Kidney (tissue), 14 donors: ENCODE data around the gene SNTG2. TPM values are rescaled to one million over a fixed set of nuclear protein-coding genes. Genes with fewer than 3 reads are reported as not detected.
A peak's percentile ranks its signal among the peaks of the same experiment; 100 is the strongest.

Experiments used
- DNase-seq, 5 donors: peaks; one replicate each; pipeline ENCODE4 v3.0.0-alpha.2; 2013 to 2020
- FAIRE-seq: peaks from 2 replicates; lab custom pipeline; 2012; peaks lifted over from hg19 to GRCh38; lab: Jason Lieb, UNC
- H3K27ac ChIP-seq, 2 donors: one replicate each; pipeline ENCODE4 v1.7.0; 2013; ENCODE audit warnings: low read depth in 2 of 2, low read length in 2 of 2, inconsistent platforms in 1 of 2
- H3K27me3 ChIP-seq: one replicate; pipeline ENCODE4 v1.7.1; 2013; ENCODE audit warnings: low read length, inconsistent platforms; ENCODE audit not compliant: control insufficient read depth, insufficient read depth
- H3K36me3 ChIP-seq, 3 donors: one replicate each; pipeline versions ENCODE4 v1.7.0 to v1.7.1; 2013; ENCODE audit warnings: low read length in 3 of 3, control low read depth in 1 of 3, inconsistent platforms in 1 of 3; ENCODE audit not compliant: insufficient read depth in 3 of 3, control insufficient read depth in 2 of 3
- H3K4me1 ChIP-seq, 3 donors: one replicate each; pipeline versions ENCODE4 v1.7.0 to v1.7.1; 2013; ENCODE audit warnings: low read length in 3 of 3, inconsistent platforms in 1 of 3, low read depth in 1 of 3; ENCODE audit not compliant: control insufficient read depth in 2 of 3, insufficient read depth in 2 of 3
- H3K4me3 ChIP-seq, 3 donors: one replicate each; pipeline versions ENCODE4 v1.7.0 to v1.8.1; 2013; ENCODE audit warnings: low read length in 3 of 3, control low read depth in 1 of 3, inconsistent platforms in 1 of 3
- H3K9ac ChIP-seq, 3 donors: one replicate each; pipeline versions ENCODE4 v1.7.0 to v1.7.1; 2013; ENCODE audit warnings: low read length in 3 of 3, control low read depth in 1 of 3, inconsistent platforms in 1 of 3
- H3K9me3 ChIP-seq, 3 donors: one replicate each; pipeline versions ENCODE4 v1.7.0 to v1.7.1; 2013; ENCODE audit warnings: low read length in 3 of 3, control low read depth in 1 of 3, inconsistent platforms in 1 of 3; ENCODE audit not compliant: control insufficient read depth in 2 of 3, insufficient read depth in 1 of 3
- intact Hi-C: fragments of 100-400 bp; cut with DNase I; formaldehyde crosslinking; loops from one replicate; pipeline ENCODE4 v1.11.1; 2022
- polyA plus RNA-seq: library from polyadenylated mRNA; stranded (reverse); fragments of 350-450 nt; fragmentation: Illumina TruSeq; extraction: RNeasy Lipid Tissue Mini Kit (QIAGEN cat#74804); gene quantifications from one replicate; pipeline ENCODE4 v1.2.3, GENCODE V29; 2014; ENCODE audit warnings: low read depth, low replicate concordance; ENCODE audit not compliant: insufficient read depth
- total RNA-seq: library from RNA; stranded (reverse); fragmentation: NEBNext Ultra II Directional; extraction: Animal tissue kit (Norgen Biotek cat#: 25700); gene quantifications from one replicate; pipeline ENCODE4 v1.2.1, GENCODE V29; 2021
- TF ChIP-seq, protein P1 (sequence below): IDR thresholded peaks from 3 replicates; pipeline ENCODE4 v1.5.1; 2012; ENCODE audit warnings: mild to moderate bottlenecking, moderate library complexity, borderline replicate concordance; ENCODE audit not compliant: insufficient read depth; ENCODE audit errors: extremely low read depth
- donor health status: control.
- donor health status: control.
- donor health status: control.
- donor health status: control.
- donor health status: control.
- donor health status: DM: yes; HTN: yes; CAD: no.
- donor health status: Normal renal cell carcinoma (clear cell type).

SNTG2 gene
- total and polyA plus RNA-seq, 2 donors from 2014 or later, result 2.2 TPM; not detected in 1

DNA sequence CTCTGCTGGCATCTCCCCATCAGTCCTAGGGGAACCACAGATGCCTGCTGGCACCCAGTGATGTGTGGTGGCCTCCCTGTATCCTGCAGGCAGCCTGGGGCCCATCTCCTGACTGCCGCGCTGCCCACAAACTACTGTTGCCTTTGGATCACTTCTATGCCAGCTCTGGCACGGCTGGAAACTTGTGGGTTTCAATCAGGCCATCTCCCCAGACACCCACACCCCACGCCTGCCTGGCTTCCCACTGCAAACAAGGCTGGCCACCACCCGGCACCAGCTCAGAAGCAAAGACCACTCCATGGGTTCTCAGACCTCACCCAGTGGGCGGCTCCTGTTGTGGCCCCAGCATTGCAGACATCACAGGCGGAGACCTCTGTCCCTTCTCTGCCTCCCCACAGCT lies 447.5 kb downstream of the SNTG2 start:
- Histone ChIP-seq H3K27me3 (no peaks in the 10 kb centered on the region), H3K9me3 (no peaks in the 10 kb centered on the region), H3K9ac (no peak overlapping the region), H3K27ac (no peak overlapping the region), H3K4me3 (no peak overlapping the region), H3K36me3 (no peaks in the 10 kb centered on the region), H3K4me1 (no peaks in the 10 kb centered on the region)
- intact Hi-C loops, result no loop called here
- TF ChIP-seq, protein P1, sequence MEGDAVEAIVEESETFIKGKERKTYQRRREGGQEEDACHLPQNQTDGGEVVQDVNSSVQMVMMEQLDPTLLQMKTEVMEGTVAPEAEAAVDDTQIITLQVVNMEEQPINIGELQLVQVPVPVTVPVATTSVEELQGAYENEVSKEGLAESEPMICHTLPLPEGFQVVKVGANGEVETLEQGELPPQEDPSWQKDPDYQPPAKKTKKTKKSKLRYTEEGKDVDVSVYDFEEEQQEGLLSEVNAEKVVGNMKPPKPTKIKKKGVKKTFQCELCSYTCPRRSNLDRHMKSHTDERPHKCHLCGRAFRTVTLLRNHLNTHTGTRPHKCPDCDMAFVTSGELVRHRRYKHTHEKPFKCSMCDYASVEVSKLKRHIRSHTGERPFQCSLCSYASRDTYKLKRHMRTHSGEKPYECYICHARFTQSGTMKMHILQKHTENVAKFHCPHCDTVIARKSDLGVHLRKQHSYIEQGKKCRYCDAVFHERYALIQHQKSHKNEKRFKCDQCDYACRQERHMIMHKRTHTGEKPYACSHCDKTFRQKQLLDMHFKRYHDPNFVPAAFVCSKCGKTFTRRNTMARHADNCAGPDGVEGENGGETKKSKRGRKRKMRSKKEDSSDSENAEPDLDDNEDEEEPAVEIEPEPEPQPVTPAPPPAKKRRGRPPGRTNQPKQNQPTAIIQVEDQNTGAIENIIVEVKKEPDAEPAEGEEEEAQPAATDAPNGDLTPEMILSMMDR, result no peak
- FAIRE-seq (no peak), DNase-seq (no peak)

DNA sequence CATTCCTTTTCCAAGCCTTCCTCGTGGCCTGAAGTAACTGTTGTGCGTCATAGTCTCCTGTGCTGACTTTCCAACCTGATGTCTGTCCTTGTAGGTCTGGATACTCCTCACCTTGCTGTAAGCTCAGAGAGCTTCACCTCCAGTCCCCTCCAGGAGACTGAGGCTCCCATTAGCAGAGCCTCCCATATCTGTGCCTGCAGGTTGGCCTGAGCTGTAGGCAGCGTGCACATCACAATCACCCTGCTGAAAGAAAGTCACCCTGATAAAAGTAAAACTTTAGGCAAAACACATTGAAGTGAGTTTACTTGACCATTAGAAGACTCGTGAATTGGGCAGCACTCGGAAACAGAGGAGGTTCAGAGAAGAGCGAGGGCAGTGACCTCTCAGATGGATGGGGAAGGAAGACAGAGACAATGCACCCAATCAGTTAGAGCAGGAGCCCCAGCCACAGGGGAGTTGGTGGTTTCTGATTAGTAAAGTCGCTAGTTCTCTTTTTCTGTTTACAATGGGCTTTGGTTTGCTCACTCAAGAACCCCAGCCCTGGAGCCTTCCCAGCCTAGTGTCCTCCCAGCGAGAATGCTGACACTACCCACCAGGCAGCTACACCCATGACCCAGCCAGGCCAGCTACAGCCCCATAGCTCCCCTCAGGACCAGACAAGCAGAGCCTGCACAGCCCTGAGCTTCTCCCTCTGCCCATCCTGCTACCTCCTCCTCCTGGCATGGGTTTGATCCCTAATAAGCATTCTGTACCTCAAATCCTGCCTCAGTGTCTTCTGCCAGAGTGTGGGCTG lies 450.5 kb downstream of the SNTG2 start:
- FAIRE-seq (no peak), DNase-seq (no peak)
- Histone ChIP-seq H3K4me1 (no peaks in the 10 kb centered on the region), H3K9me3 (no peaks in the 10 kb centered on the region), H3K36me3 (no peaks in the 10 kb centered on the region), H3K4me3 (no peak overlapping the region), H3K27me3 (no peaks in the 10 kb centered on the region), H3K27ac (no peak overlapping the region), H3K9ac (no peak overlapping the region)
- intact Hi-C loops, result no loop called here
- TF ChIP-seq, protein P1, result no peak

DNA sequence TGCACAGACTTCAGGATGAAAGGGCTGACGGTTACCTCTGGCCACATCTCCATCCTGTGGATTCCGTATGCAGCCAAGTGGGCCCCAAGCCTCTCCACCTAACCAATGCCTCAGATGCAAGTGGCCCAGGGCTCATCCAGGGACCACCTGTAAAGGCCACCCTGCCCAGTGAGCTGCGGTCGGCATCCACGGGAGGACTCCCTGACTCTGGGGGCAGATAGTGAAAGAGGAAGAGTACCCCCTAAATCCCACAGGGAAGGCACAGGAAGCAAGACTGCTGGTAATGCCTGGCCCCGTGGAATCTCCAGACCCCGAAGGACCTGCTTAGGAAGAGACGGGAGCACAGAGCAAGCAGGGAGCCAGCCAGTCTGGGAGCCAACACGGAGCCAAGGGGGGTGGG lies 451.4 kb downstream of the SNTG2 start:
- FAIRE-seq, result no peak
- no peaks in the 10 kb centered on the region for H3K36me3 ChIP-seq
- TF ChIP-seq, protein P1, result no peak
- no peak overlapping the region for H3K4me3 ChIP-seq
- H3K9ac ChIP-seq, result no peak overlapping the region
- H3K9me3 ChIP-seq, result no peaks in the 10 kb centered on the region
- no peaks in the 10 kb centered on the region for H3K4me1 ChIP-seq
- H3K27ac ChIP-seq, result no peak overlapping the region
- no peaks in the 10 kb centered on the region for H3K27me3 ChIP-seq
- intact Hi-C loops, result no loop called here
- peak in 1 of 5 donors; percentile 54 for DNase-seq
